DMS 273 (cell line): ENCODE data around the gene SLC35A2.
"Not testable (repeated sequence)": the region's sequence is repeated elsewhere in the genome, so short reads cannot be mapped to it uniquely, and the experiment has no call there.

Source experiments
- DNase-seq: peaks from one replicate; lab custom pipeline; 2025; ENCODE audit not compliant: unreplicated experiment; lab: John Stamatoyannopoulos, UW

The SLC35A2 gene

GRCh38 chrX:48854121-48854804 lies 57.2 kb downstream of the SLC35A2 start:
- DNase-seq: not testable (repeated sequence)

- not testable (repeated sequence) for DNase-seq
Measured at GRCh38 chrX:48853494-48853893, 58.0 kb downstream of the SLC35A2 start.
